Spleen (tissue), 11 donors: ENCODE results near the gene GRK7. TPM values are rescaled to one million over a fixed set of nuclear protein-coding genes. Genes with fewer than 3 reads are reported as not detected.
A peak's percentile ranks its signal among the peaks of the same experiment; 100 is the strongest.
"Not testable (repeated sequence)": the region's sequence is repeated elsewhere in the genome, so short reads cannot be mapped to it uniquely, and the experiment has no call there.

Source experiments
- DNase-seq: peaks from one replicate; pipeline ENCODE4 v3.0.0-alpha.2; 2020
- H3K27ac ChIP-seq, 8 donors: fragments of 200-600 bp; sonication (generic) in 7 of 8; 1 replicate in 4 of 8; 2 replicates in 4 of 8; pipeline versions ENCODE4 v1.5.0 to v1.8.0; 2016 to 2021; ENCODE audit warnings: inconsistent platforms in 4 of 8, mild to moderate bottlenecking in 4 of 8, moderate library complexity in 1 of 8
- H3K27me3 ChIP-seq, 7 donors: fragments of 200-600 bp; sonication (generic) in 6 of 7; replicated peaks in 1 of 7; 1 replicate in 4 of 7; 2 replicates in 3 of 7; pipeline versions ENCODE4 v1.5.0 to v1.8.0; 2016 to 2021; ENCODE audit warnings: inconsistent platforms in 3 of 7, mild to moderate bottlenecking in 1 of 7
- H3K36me3 ChIP-seq, 6 donors: fragments of 200-600 bp; sonication (generic) in 5 of 6; 1 replicate in 4 of 6; 2 replicates in 2 of 6; pipeline versions ENCODE4 v1.5.0 to v1.8.0; 2016 to 2021; ENCODE audit warnings: inconsistent platforms in 2 of 6
- H3K4me1 ChIP-seq, 6 donors: fragments of 200-600 bp; sonication (generic) in 5 of 6; 1 replicate in 3 of 6; 2 replicates in 3 of 6; pipeline versions ENCODE4 v1.5.0 to v1.8.0; 2016 to 2021; ENCODE audit warnings: inconsistent platforms in 3 of 6
- H3K4me3 ChIP-seq, 8 donors: fragments of 200-600 bp; sonication (generic) in 7 of 8; 1 replicate in 4 of 8; 2 replicates in 4 of 8; pipeline versions ENCODE4 v1.5.0 to v1.8.0; 2016 to 2021; ENCODE audit warnings: inconsistent platforms in 4 of 8, mild to moderate bottlenecking in 4 of 8, moderate library complexity in 2 of 8
- H3K9me3 ChIP-seq, 8 donors: fragments of 200-600 bp; sonication (generic) in 7 of 8; 1 replicate in 4 of 8; 2 replicates in 4 of 8; pipeline versions ENCODE4 v1.5.0 to v1.8.0; 2016 to 2021; ENCODE audit warnings: inconsistent platforms in 4 of 8
- CTCF ChIP-seq, 11 experiments: fragments of 200-600 bp in 7 of 11; fragments of 450-650 bp in 4 of 11; sonication (generic) in 4 of 11; IDR thresholded peaks in 8 of 11; conservative IDR thresholded peaks in 3 of 11; 1 replicate in 7 of 11; 2 replicates in 4 of 11; pipeline versions ENCODE4 v1.4.0 to v1.8.0; 2016 to 2021; ENCODE audit warnings: antibody characterized with exemption in 11 of 11, inconsistent platforms in 4 of 11, mild to moderate bottlenecking in 1 of 11
- POLR2A ChIP-seq, 3 donors: fragments of 450-650 bp; IDR thresholded peaks; one replicate each; pipeline ENCODE4 v1.5.1; 2017; ENCODE audit warnings: antibody characterized with exemption in 3 of 3, mild to moderate bottlenecking in 1 of 3
- POLR2AphosphoS5 ChIP-seq, 3 donors: sonication (generic); formaldehyde crosslinking; IDR thresholded peaks; one replicate each; pipeline ENCODE4 v1.5.1; 2017; ENCODE audit warnings: antibody characterized with exemption in 3 of 3
- WGBS, 5 donors: extraction: QIAGEN DNeasy Blood & Tissue Kit in 3 of 5; methylation state at CpG; one replicate each; pipeline versions ENCODE4 v1.1.5 to v1.1.7; 2013 to 2018; 5-methylcytosine and 5-hydroxymethylcytosine counted together
- intact Hi-C: fragments of 100-400 bp; cut with DNase I; formaldehyde crosslinking; loops from one replicate; pipeline ENCODE4 v1.15.0; 2023; ENCODE audit warnings: low total_unique reads
- polyA plus RNA-seq, 3 donors: library from polyadenylated mRNA; stranded (reverse); fragments of 200-250 nt; gene quantifications; one replicate each; pipeline ENCODE4 v1.2.1, GENCODE V29; 2013
- total RNA-seq, 7 donors: library from RNA; depleted of rRNA in 3 of 7; stranded (reverse); fragments of >200 nt in 3 of 7; fragmentation: NEBNext Ultra II Directional in 4 of 7; extraction: Animal tissue kit (Norgen Biotek cat#: 25700) in 4 of 7; gene quantifications; one replicate each; pipeline versions ENCODE4 v1.1.0 to v1.2.1, GENCODE V29; 2016 to 2021
- donor health status: healthy with polysubstance abuse.
- donor health status: DM: no; HTN: no; CAD: no; lungs with moderate emphysema.
- donor health status: DM: no; HTN: no; CAD: no.
- donor health status: Bipolar disorder and iron deficiency.
- donor health status: healthy.
- donor health status: DM: no; HTN: no; CAD: no.
- donor health status: DM: yes; HTN: yes; CAD: no.

The GRK7 gene
- total and polyA plus RNA-seq, 10 donors, result 0.02 to 0.26 (median 0.14) TPM; not detected in 5

- no peak for DNase-seq
- peaks cover 18 to 52% (median 30%) of the 10 kb centered on the region in 6 donors for H3K4me1 ChIP-seq
- no peak for TF ChIP-seq POLR2AphosphoS5 (IDR thresholded peaks at IDR 0.05)
- no peak for TF ChIP-seq CTCF (IDR thresholded peaks at IDR 0.05 in 8 of 11, conservative IDR thresholded peaks at IDR 0.05 in 3 of 11)
- no peak for TF ChIP-seq POLR2A (IDR thresholded peaks at IDR 0.05)
- H3K4me3 ChIP-seq, result peak overlapping the region in 1 of 8 donors; percentile 68
- peaks cover 0 to 5% (median 0%) of the 10 kb centered on the region in 8 donors for H3K9me3 ChIP-seq
- no peaks in the 10 kb centered on the region for H3K27me3 ChIP-seq
- peak overlapping the region in 7 of 8 donors; percentile 78 to 91 (median 87) for H3K27ac ChIP-seq
- intact Hi-C loops, result loop anchor here (10.0 kb wide), 1 partner anchor 76 kb away; the partner anchor contains the start of gene ATP1B3
- H3K36me3 ChIP-seq, result no peaks in the 10 kb centered on the region
- WGBS, 5 donors, result 69 to 81% (median 73%) methylated on average over 11 of the region's 11 CpGs
Measured at GRCh38 chr3:141798448-141798845, 35.2 kb downstream of the GRK7 start.

- intact Hi-C loops, result no loop called here
Measured at GRCh38 chr3:141802316-141803077, 39.3 kb downstream of the GRK7 start.

GRCh38 chr3:141803538-141803937 is 40.3 kb downstream of the GRK7 start:
- 90 to 94% (median 92%) methylated on average over 6 of the region's 6 CpGs for WGBS, 5 donors

More at GRCh38 chr3:141802316-141803077, 39.3 kb downstream of the GRK7 start:
- H3K4me1 ChIP-seq, result peaks cover 7 to 16% (median 12%) of the 10 kb centered on the region in 6 donors
- H3K27me3 ChIP-seq, result no peaks in the 10 kb centered on the region
- H3K27ac ChIP-seq, result no peak overlapping the region
- 74 to 93% (median 90%) methylated on average over 6 of the region's 6 CpGs for WGBS, 5 donors
- peaks cover 0 to 5% (median 0%) of the 10 kb centered on the region in 8 donors for H3K9me3 ChIP-seq
- no peak for DNase-seq
- H3K36me3 ChIP-seq, result no peaks in the 10 kb centered on the region
- TF ChIP-seq POLR2A (IDR thresholded peaks at IDR 0.05), result no peak
- no peak for TF ChIP-seq POLR2AphosphoS5 (IDR thresholded peaks at IDR 0.05)
- TF ChIP-seq CTCF (IDR thresholded peaks at IDR 0.05 in 8 of 11, conservative IDR thresholded peaks at IDR 0.05 in 3 of 11), result no peak
- H3K4me3 ChIP-seq, result no peak overlapping the region

GRCh38 chr3:141804447-141804777 is 41.2 kb downstream of the GRK7 start:
- 92 to 97% (median 96%) methylated on average over 2 of the region's 2 CpGs for WGBS, 5 donors
- Histone ChIP-seq H3K4me3 (no peak overlapping the region), H3K27ac (no peak overlapping the region), H3K27me3 (no peaks in the 10 kb centered on the region), H3K36me3 (no peaks in the 10 kb centered on the region), H3K9me3 (peaks cover 0 to 5% (median 0%) of the 10 kb centered on the region in 8 donors), H3K4me1 (no peaks in the 10 kb centered on the region)
- no peak for TF ChIP-seq POLR2AphosphoS5 (IDR thresholded peaks at IDR 0.05)
- no peak for TF ChIP-seq CTCF (IDR thresholded peaks at IDR 0.05 in 8 of 11, conservative IDR thresholded peaks at IDR 0.05 in 3 of 11)
- no peak for TF ChIP-seq POLR2A (IDR thresholded peaks at IDR 0.05)
- intact Hi-C loops, result no loop called here
- DNase-seq, result no peak

More at GRCh38 chr3:141803538-141803937, 40.3 kb downstream of the GRK7 start:
- DNase-seq, H3K27ac ChIP-seq, H3K9me3 ChIP-seq, H3K4me3 ChIP-seq, intact Hi-C loops, H3K4me1 ChIP-seq, H3K27me3 ChIP-seq, H3K36me3 ChIP-seq: not testable (repeated sequence)
